CD4-positive, alpha-beta T cell treated with Interleukin-1 beta for 1 hour (primary cell): ENCODE data around the gene RBMS3.
"Not testable (repeated sequence)": the region's sequence is repeated elsewhere in the genome, so short reads cannot be mapped to it uniquely, and the experiment has no call there.

ENCODE experiments used
- DNase-seq, 2 donors: peaks; one replicate each; pipeline ENCODE4 v3.0.0-alpha.2; 2020 to 2022

The RBMS3 gene

GRCh38 chr3:29493109-29493508 is 212.2 kb downstream of the RBMS3 start:
- no peak for DNase-seq

- no peak for DNase-seq
These were observed 213.6 kb downstream of the RBMS3 start for GRCh38 chr3:29494305-29495036.

GRCh38 chr3:29497282-29497681 is 216.4 kb downstream of the RBMS3 start:
- no peak for DNase-seq

DNA sequence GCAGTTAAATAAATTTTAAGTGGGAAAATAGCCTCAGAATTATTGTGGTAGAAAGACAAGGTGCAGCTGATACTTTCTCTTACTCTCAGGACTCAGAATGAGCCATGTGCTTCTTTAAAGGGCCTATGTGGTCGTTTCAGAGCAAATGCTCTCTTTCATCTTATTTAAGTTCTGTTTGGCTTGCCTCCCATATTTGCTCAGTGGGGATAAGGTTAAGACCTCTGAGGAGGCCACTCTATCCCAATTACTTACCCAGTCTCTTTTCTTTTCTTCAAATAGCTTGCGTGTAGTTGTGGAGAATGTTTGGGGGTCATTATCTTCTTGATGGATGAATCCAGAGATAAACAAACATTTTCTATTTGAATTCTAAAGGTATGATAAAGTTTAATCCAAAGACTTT is 221.9 kb downstream of the RBMS3 start:
- DNase-seq = no peak

DNA sequence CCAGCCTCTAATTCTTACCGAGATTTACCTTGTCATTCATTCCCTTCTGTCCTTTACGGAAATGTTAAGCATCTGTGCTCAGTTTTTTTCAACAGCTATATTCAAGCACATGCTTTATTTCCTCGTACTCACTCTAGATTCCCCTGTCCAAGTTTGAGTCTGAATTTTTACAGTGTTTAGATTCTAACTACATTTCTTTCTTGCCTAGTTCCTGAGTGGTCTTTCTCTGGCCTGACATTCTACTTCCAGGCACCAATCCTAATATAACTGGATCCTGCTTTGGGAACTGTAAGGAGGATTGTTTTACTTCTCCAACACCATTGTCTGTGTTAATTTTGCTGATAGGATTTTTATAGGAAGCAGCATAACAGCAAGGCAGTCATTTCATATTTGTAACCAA is 222.4 kb downstream of the RBMS3 start:
- no peak for DNase-seq

DNA sequence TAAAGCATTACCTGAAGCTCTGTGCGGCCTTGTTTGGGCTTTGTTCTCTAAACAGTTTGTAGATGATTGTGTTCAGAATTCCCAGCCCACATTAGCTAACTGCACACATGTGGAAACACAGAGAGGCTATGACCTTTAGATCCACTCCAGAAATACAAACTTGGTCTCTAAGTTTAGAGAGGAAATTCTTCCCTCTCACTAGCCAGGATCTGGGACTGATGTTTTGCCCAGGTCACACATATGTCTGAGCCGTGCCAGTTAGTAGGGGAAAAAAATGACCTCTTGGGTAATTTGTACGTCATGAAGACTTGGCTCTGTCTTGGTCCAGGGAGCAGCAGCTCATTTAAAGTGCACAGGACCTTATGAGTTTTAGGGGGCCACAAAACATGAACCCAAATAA is 223.1 kb downstream of the RBMS3 start:
- no peak for DNase-seq

GRCh38 chr3:29506502-29506901 is 225.6 kb downstream of the RBMS3 start:
- no peak for DNase-seq

- no peak for DNase-seq
These were observed 230.8 kb downstream of the RBMS3 start for GRCh38 chr3:29511701-29512100.

GRCh38 chr3:29512641-29513040 is 231.8 kb downstream of the RBMS3 start:
- no peak for DNase-seq

DNA sequence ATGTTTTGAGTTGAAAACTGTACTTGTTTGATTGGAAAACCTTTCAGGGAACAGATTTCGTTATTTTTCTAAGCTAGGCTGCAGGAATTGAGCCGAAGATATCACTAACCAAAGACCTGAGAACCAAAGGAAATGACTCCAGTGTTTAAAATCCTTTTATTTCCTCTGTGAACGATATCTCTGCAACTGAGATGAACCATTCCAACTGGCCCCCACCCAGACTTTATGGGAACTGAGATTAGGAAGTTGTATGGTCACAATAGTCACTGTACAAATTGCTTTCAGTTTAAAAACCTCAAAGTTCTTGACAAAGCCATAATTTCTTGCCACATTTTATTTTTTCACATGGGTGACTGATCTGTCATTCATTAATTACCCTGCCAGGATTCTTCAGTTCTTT is 232.4 kb downstream of the RBMS3 start:
- no peak for DNase-seq

DNA sequence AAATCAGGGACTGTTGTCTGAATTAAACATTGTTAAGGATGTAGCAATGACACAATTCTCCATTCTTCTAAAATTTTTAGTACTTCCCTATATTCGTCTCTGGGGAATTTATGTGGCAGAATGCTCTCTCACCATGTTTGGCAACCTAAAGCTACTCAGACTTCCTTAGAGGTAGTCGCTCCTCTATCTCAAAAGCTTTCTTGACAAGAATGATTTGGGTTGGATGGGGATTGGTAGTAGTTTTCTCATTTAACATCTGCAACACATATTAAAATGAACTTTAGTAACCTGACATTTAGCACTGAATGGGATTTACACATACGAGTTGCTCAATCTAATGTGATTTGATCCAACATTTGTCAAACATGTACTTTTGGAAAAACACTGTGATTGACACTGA is 233.3 kb downstream of the RBMS3 start:
- DNase-seq = no peak

DNA sequence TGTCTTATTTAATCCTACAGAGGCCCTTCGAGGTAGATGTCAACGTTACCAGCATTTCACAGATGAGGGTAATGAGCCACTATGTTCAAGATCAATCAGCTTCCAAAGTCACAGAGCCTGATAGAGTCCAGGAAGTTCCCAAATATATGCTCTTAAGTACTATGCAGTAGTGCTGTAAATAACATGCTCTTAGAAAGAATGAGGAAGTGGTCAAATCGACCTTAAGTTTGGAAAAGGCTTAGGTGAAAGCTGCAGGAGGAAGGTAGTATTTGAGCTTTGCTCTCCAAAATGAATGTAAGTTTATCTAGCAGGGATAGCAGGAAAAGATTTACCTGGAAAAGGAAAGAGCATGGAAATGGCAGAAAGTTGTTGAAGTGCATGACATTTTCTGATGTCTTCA is 234.0 kb downstream of the RBMS3 start:
- DNase-seq = no peak

- no peak for DNase-seq
These were observed 234.6 kb downstream of the RBMS3 start for GRCh38 chr3:29515451-29515850.

- no peak for DNase-seq
These were observed 235.3 kb downstream of the RBMS3 start for GRCh38 chr3:29516164-29516563.

GRCh38 chr3:29520764-29521163 is 239.9 kb downstream of the RBMS3 start:
- no peak for DNase-seq

DNA sequence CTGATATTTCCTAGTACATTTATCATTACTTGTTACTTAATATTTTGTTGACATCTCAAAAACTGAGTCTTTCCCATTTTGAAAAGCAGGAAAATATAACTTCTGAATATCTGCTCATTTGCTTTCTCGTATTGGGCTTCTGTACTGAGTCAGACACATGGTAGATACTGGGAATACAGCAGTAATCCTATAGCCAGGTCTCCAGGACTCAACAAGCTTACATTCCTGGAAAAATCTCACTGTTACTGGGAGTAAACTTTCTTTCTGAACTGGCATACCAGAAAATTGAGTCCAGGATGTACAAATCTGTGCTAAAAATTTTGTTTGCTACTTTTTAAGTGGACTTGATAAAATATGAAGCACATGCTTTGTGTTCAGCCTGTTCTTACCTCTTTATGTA is 240.4 kb downstream of the RBMS3 start:
- DNase-seq = no peak

- DNase-seq = no peak
These were observed 240.9 kb downstream of the RBMS3 start for GRCh38 chr3:29521751-29522150.

GRCh38 chr3:29524433-29524832 is 243.6 kb downstream of the RBMS3 start:
- not testable (repeated sequence) for DNase-seq

GRCh38 chr3:29525254-29525881 is 244.5 kb downstream of the RBMS3 start:
- DNase-seq = no peak

DNA sequence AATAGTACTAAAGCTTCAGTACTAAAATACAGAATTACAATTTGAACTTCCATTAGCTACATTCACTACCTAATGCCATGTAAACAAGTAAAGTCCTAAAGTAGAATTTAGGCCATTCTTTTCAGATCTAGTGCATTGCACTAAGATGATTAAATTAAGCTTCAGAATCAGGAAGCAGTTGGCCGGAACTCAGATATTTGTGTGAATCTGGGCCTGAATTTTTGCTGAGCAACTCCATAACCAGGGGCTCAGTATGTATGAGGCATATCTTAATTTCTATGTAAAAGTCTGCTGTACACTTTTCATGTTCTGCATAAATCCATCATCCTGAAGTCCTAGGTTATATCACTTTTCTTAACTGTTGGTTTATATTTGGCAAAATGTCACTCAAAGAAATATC is 246.4 kb downstream of the RBMS3 start:
- no peak for DNase-seq

DNA sequence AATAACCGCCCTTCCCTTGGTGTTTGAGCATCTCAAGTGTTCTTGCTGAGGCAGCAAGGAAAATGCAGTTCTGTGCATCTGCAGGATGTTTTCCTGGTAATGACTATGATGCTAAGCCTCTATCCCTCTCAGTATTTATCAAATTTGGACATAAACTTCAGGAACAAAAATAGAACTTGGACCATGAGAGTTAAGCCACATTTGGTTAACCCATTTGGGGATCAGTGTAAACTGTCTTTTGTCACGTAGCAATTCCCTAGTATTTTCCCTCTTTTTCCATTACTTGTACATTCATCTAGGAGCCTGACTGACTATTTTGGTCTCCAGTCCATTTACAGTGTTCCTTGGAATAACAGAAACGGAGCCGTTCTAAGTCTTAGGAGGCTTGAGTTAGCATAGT is 250.8 kb downstream of the RBMS3 start:
- no peak for DNase-seq

- DNase-seq = no peak
These were observed 251.6 kb downstream of the RBMS3 start for GRCh38 chr3:29532473-29532872.

DNA sequence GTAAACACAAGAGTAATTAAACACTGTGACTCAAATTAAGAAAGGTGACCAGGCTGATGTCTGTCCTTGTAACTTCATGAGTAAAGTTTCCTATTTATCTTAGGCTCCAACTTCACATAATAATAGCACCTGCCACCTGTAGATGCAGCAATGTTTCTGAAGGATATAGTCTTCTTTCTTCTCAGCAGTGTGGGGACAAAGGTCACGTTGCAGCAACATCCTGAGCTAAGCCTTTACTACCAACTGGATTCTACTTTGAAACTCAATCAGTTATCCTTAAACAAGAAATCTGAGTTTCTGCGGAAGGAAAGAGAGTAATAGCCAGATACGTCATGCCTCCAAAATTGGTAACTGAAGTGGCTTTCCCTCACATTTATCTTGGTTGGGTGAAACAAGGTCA is 253.1 kb downstream of the RBMS3 start:
- no peak for DNase-seq

DNA sequence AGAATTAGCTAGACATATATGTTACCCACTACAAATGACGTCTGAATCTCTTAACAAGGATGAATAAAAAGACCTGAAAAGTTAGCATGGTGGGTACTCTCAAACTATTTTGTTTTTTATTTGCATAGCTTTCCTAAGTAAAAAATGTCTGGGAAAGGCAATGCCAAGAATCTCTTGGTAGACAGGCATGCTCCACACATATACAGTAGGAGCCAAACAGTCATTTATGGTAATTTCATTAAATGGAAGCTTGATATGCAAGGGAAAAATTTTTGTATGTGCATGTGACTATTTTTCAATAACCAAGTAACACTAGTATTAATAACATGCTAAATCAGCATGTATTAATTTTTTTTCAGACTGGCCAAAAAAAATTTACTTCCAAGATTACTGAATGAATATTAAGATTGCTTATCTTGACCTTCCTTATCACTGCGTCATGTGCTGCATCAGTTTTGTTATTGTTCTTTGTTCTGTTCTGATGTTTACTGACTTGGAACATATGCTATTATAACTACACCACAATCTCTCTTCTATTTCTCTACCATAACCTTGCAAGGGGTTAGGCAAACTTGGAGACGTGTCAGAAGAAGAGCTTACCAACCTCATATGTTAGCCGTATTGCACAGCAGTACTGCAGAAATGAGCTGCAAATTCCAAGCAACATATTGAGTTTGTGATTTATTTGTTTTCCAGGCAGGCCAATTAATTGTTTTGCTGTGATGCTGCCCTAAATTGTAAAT is 255.3 kb downstream of the RBMS3 start:
- no peak for DNase-seq
